DOHH2 (cell line): ENCODE results near the gene SEPTIN11.

ENCODE experiments used
- H3F3A ChIP-seq: fragments of 200-600 bp; sonication (generic), shearing (Covaris generic); 2 replicates; pipeline ENCODE4 v1.6.0; 2016; ENCODE audit warnings: antibody characterized with exemption, mild to moderate bottlenecking; ENCODE audit not compliant: control insufficient read depth, insufficient read depth
- H3K27ac ChIP-seq: fragments of 200-600 bp; sonication (generic); 2 replicates; pipeline ENCODE4 v1.5.1; 2014; ENCODE audit warnings: low read depth, mild to moderate bottlenecking, low read length, moderate library complexity
- H3K27me3 ChIP-seq: fragments of 200-600 bp; sonication (generic); 2 replicates; pipeline ENCODE4 v1.6.1; 2014; ENCODE audit warnings: mild to moderate bottlenecking, low read length, mixed read lengths; ENCODE audit not compliant: control insufficient read depth
- H3K36me3 ChIP-seq: fragments of 200-600 bp; sonication (generic); 2 replicates; pipeline ENCODE4 v1.6.1; 2014; ENCODE audit warnings: mild to moderate bottlenecking, low read length, moderate library complexity, mixed read lengths; ENCODE audit not compliant: control insufficient read depth
- H3K4me1 ChIP-seq: fragments of 200-600 bp; sonication (generic); 2 replicates; pipeline ENCODE4 v1.6.1; 2014; ENCODE audit warnings: mild to moderate bottlenecking, low read length, mixed read lengths; ENCODE audit not compliant: control insufficient read depth
- H3K4me2 ChIP-seq: fragments of 200-600 bp; sonication (generic); 2 replicates; pipeline ENCODE4 v1.6.0; 2014; ENCODE audit warnings: mild to moderate bottlenecking, low read length, moderate library complexity
- H3K4me3 ChIP-seq: fragments of 200-600 bp; sonication (generic); 2 replicates; pipeline ENCODE4 v1.5.1; 2014; ENCODE audit warnings: mild to moderate bottlenecking, low read length, mixed read lengths
- H3K79me2 ChIP-seq: fragments of 200-600 bp; sonication (generic); 2 replicates; pipeline ENCODE4 v1.6.1; 2014; ENCODE audit warnings: mild to moderate bottlenecking, low read length, mixed read lengths; ENCODE audit not compliant: control insufficient read depth
- H3K9me2 ChIP-seq: fragments of 200-600 bp; sonication (generic); replicated peaks from 2 replicates; pipeline ENCODE4 v1.6.1; 2014; ENCODE audit warnings: mild to moderate bottlenecking, low read length, mixed read lengths; ENCODE audit not compliant: control insufficient read depth
- H3K9me3 ChIP-seq: fragments of 200-600 bp; sonication (generic); 2 replicates; pipeline ENCODE4 v1.6.1; 2014; ENCODE audit warnings: antibody characterized with exemption, low read length, mixed read lengths; ENCODE audit not compliant: control insufficient read depth, insufficient read depth
- H4K20me1 ChIP-seq: fragments of 200-600 bp; sonication (generic); 2 replicates; pipeline ENCODE4 v1.6.0; 2014; ENCODE audit warnings: low read depth, mild to moderate bottlenecking, antibody characterized with exemption, low read length, moderate library complexity; ENCODE audit not compliant: control insufficient read depth, insufficient read depth
- EZH2phosphoT487 ChIP-seq: fragments of 200-600 bp; sonication (generic); IDR thresholded peaks from 2 replicates; pipeline ENCODE4 v1.6.1; 2017; ENCODE audit warnings: borderline replicate concordance, mild to moderate bottlenecking, antibody characterized with exemption, low read length, moderate library complexity, mixed read lengths
- TF ChIP-seq, protein P1 (sequence below): fragments of 200-600 bp; sonication (generic); IDR thresholded peaks from one replicate; pipeline ENCODE4 v1.5.1; 2014; ENCODE audit warnings: antibody characterized with exemption, mild to moderate bottlenecking, low read depth, low read length; ENCODE audit not compliant: poor library complexity, severe bottlenecking

The SEPTIN11 gene

DNA sequence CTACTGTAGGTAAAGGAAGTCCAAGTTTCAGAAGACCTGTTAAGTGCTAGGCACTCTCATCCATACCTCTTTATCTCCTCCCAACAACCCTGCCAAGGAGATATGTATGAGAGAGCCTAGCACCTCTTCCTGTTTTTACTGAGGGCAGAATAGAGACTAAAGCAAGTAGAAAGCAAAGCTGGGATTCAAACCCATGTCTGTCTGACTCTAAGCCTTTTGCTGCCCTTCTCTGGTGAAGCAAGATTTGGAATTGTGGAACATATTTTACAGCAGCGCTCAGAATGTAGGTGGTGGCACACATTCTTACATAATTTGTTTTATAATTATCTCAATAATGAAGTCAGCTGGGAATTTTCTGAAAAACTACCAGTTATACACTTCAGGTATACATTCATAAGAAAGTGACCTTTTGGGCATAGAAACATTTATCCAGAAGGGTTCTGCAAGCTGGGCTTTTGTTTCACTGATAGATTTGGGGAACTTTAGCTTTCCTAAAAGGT lies 41.7 kb downstream of the SEPTIN11 start:
- Histone ChIP-seq H3K4me3 (no peak overlapping the region), H3K4me1 (peaks cover 16% of the 10 kb centered on the region), H3K27ac (no peak overlapping the region), H3K27me3 (no peaks in the 10 kb centered on the region), H3K79me2 (peaks cover 24% of the 10 kb centered on the region), H3K36me3 (peaks cover 2% of the 10 kb centered on the region; the same call in 1 of the 2 replicates), H3K4me2 (no peak overlapping the region), H3F3A (no peaks in the 10 kb centered on the region), H4K20me1 (no peaks in the 10 kb centered on the region), H3K9me3 (0 out of 2 replicates have a peak, but pooled peaks cover 5% of the 10 kb centered on the region), H3K9me2 (no peaks in the 10 kb centered on the region)
- no peak for TF ChIP-seq EZH2phosphoT487
- TF ChIP-seq, protein P1, sequence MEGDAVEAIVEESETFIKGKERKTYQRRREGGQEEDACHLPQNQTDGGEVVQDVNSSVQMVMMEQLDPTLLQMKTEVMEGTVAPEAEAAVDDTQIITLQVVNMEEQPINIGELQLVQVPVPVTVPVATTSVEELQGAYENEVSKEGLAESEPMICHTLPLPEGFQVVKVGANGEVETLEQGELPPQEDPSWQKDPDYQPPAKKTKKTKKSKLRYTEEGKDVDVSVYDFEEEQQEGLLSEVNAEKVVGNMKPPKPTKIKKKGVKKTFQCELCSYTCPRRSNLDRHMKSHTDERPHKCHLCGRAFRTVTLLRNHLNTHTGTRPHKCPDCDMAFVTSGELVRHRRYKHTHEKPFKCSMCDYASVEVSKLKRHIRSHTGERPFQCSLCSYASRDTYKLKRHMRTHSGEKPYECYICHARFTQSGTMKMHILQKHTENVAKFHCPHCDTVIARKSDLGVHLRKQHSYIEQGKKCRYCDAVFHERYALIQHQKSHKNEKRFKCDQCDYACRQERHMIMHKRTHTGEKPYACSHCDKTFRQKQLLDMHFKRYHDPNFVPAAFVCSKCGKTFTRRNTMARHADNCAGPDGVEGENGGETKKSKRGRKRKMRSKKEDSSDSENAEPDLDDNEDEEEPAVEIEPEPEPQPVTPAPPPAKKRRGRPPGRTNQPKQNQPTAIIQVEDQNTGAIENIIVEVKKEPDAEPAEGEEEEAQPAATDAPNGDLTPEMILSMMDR: no peak

DNA sequence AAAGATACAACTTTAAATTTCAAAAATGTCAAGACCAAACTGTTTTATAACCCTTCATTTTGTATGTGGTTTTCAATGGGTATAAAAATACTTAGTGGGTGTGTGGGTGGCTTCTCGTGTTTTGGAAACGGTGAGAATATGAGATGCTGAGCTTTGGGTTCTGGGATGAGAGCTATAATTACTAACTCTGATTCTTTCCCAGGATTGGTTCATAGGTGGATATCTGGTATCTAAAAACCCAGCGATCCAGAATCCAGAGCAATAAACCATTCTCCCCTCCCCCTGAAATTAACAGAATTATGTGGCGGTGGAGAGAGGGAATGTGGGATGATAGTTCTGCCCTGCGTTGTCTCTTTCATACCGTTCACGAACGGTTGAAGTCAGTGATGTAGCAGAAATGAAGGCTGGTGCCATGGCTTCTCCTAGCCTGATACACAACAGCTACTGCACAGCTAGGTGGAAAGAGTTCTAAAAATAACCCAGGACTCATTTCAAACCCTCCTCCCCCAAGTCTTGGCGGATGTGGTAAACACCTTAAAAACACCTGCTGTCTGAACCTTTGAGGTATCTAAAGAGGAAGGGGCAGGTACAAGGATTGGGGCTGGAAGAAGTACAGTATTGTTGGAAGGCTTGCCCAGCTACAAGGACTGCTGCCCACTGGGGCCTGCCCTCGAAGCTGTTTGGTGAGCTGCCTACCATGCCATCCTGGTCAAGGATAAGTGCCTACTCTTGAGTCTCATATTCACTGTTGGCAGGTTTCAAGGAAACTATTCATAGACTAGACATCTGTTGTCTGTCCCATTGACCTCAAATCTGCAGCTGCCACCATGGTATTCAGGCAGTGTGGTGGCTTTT lies 44.5 kb downstream of the SEPTIN11 start:
- Histone ChIP-seq H3K4me1 (peaks cover 16% of the 10 kb centered on the region), H3K9me2 (no peaks in the 10 kb centered on the region), H3K79me2 (peaks cover 18% of the 10 kb centered on the region), H3K4me3 (no peak overlapping the region), H3K4me2 (0 out of 2 replicates have a peak overlapping the region, but pooled peaks have one; percentile 1), H3K27ac (no peak overlapping the region), H3K27me3 (no peaks in the 10 kb centered on the region), H3F3A (no peaks in the 10 kb centered on the region), H3K36me3 (peaks cover 16% of the 10 kb centered on the region; the same call in 1 of the 2 replicates), H4K20me1 (no peaks in the 10 kb centered on the region), H3K9me3 (0 out of 2 replicates have a peak, but pooled peaks cover 5% of the 10 kb centered on the region)
- TF ChIP-seq, protein P1: no peak
- TF ChIP-seq EZH2phosphoT487: no peak

DNA sequence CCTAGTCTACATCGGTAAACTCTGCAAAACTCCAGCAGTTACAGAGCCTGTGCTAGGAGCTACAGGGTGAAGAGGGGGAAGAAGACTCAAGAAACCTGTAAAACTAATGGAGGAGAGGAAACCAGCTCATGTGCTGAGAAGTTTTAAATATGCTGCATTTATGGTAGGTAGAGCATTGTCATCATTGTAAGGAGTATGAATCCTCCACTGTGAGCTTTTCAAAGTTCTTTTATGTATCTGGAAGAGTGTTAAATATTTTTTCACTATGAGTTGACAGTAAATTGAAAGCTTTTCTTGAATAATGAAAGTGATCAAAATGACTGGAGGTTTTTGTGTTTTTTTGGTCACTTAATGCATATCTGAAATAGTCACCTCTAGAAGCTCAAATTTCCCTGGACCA lies 46.2 kb downstream of the SEPTIN11 start:
- H3K27me3 ChIP-seq: no peaks in the 10 kb centered on the region
- no peaks in the 10 kb centered on the region for H4K20me1 ChIP-seq
- H3K9me3 ChIP-seq: no peaks in the 10 kb centered on the region
- no peak overlapping the region for H3K27ac ChIP-seq
- no peaks in the 10 kb centered on the region for H3K9me2 ChIP-seq
- H3K79me2 ChIP-seq: peaks cover 11% of the 10 kb centered on the region
- no peak overlapping the region for H3K4me3 ChIP-seq
- H3K4me2 ChIP-seq: no peak overlapping the region
- H3F3A ChIP-seq: no peaks in the 10 kb centered on the region
- peaks cover 16% of the 10 kb centered on the region; the same call in 1 of the 2 replicates for H3K36me3 ChIP-seq
- H3K4me1 ChIP-seq: peaks cover 16% of the 10 kb centered on the region
- no peak for TF ChIP-seq EZH2phosphoT487
- TF ChIP-seq, protein P1: no peak
